ENCODE measurements around the gene POLD1. TPM values are rescaled to one million over a fixed set of nuclear protein-coding genes. Genes with fewer than 3 reads are reported as not detected.

Gene POLD1
- total and polyA plus RNA-seq, 2 donors (not counting 3 experiments of a cell fraction or from before 2014, with no cell fraction given): 40.9 to 63.9 TPM

DNA sequence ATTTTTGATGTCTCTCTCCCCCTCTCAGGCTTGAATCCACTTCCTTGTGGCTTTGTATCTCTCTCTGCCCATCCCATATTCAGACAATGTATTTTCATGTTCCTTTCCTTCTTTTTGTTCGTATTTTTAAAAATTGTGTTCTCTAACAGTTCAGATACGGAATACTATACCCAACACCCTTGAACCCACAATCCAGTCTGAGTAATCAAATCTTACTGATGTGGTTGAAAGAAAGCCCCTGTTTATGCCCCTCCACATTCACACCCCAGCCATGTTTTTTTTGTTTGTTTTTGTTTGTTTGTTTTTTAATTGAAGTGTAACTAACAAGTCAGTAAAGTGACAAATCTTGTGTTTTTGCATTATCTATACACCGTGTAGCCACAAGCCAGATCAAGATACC is 36.0 kb downstream of the POLD1 start:
- Histone ChIP-seq H3K9me1 (replicated peaks; ENCODE audit: control insufficient read depth, extremely low read depth, insufficient read depth, low read length) (no peaks in the 10 kb centered on the region), H3K4me1 (ENCODE audit: control insufficient read depth, extremely low read depth, insufficient read depth, low read length) (no peaks in the 10 kb centered on the region), H3K9ac (replicated peaks; ENCODE audit: extremely low read depth, insufficient read depth, low read length) (no peak overlapping the region), H3K27ac (ENCODE audit: insufficient read depth, low read depth, low read length) (no peak overlapping the region), H2AFZ (ENCODE audit: low read depth, low read length) (no peak overlapping the region), H4K20me1 (replicated peaks; ENCODE audit: control insufficient read depth, extremely low read depth, insufficient read depth, low read length) (no peaks in the 10 kb centered on the region), H3K27me3 (ENCODE audit: control insufficient read depth in 2 of 2, insufficient read depth in 2 of 2, low read length in 2 of 2) (peaks cover 15 to 21% of the 10 kb centered on the region in 2 experiments), H3K9me3 (replicated peaks; ENCODE audit: control insufficient read depth, insufficient read depth, low read length) (no peaks in the 10 kb centered on the region), H3K36me3 (ENCODE audit: control insufficient read depth in 2 of 2, extremely low read depth in 1 of 2, insufficient read depth in 2 of 2, low read length in 2 of 2) (no peaks in the 10 kb centered on the region), H3K4me2 (ENCODE audit: insufficient read depth, low read length) (no peak overlapping the region), H3K79me2 (ENCODE audit: control insufficient read depth, insufficient read depth, low read length) (no peaks in the 10 kb centered on the region), H3K4me3 (replicated peaks in 1 of 3; ENCODE audit: insufficient read depth in 1 of 3, low read depth in 1 of 3, low read length in 3 of 3) (no peak overlapping the region)
- DNase-seq (ENCODE audit: low read depth, low spot score): no peak
- no peak for TF ChIP-seq EZH2 (IDR thresholded peaks at IDR 0.05; ENCODE audit: borderline replicate concordance, low read depth, low read length, severe bottlenecking)
- no peak for TF ChIP-seq POLR2A (IDR thresholded peaks at IDR 0.05; ENCODE audit: low read depth, low read length)
- no peak for TF ChIP-seq GATA2 (IDR thresholded peaks at IDR 0.05; ENCODE audit: insufficient read depth, insufficient read length, low read depth, low read length)
- no peak for TF ChIP-seq FOS (IDR thresholded peaks at IDR 0.05; ENCODE audit: borderline replicate concordance, insufficient read depth, low read length)
- no peak for TF ChIP-seq MYC (IDR thresholded peaks at IDR 0.05; ENCODE audit: low read depth, low read length)
- TF ChIP-seq POLR2AphosphoS5 (IDR thresholded peaks at IDR 0.05; ENCODE audit: insufficient read depth, low read depth, low read length): no peak
- TF ChIP-seq, protein P1, sequence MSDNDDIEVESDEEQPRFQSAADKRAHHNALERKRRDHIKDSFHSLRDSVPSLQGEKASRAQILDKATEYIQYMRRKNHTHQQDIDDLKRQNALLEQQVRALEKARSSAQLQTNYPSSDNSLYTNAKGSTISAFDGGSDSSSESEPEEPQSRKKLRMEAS (IDR thresholded peaks at IDR 0.05; ENCODE audit: insufficient read depth, insufficient read length): no peak
- no peak for TF ChIP-seq JUN (IDR thresholded peaks at IDR 0.05; ENCODE audit: borderline replicate concordance, insufficient read depth, insufficient read length, low read depth)
- TF ChIP-seq, protein P2, sequence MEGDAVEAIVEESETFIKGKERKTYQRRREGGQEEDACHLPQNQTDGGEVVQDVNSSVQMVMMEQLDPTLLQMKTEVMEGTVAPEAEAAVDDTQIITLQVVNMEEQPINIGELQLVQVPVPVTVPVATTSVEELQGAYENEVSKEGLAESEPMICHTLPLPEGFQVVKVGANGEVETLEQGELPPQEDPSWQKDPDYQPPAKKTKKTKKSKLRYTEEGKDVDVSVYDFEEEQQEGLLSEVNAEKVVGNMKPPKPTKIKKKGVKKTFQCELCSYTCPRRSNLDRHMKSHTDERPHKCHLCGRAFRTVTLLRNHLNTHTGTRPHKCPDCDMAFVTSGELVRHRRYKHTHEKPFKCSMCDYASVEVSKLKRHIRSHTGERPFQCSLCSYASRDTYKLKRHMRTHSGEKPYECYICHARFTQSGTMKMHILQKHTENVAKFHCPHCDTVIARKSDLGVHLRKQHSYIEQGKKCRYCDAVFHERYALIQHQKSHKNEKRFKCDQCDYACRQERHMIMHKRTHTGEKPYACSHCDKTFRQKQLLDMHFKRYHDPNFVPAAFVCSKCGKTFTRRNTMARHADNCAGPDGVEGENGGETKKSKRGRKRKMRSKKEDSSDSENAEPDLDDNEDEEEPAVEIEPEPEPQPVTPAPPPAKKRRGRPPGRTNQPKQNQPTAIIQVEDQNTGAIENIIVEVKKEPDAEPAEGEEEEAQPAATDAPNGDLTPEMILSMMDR (IDR thresholded peaks at IDR 0.05; ENCODE audit: extremely low read depth in 1 of 2, insufficient read depth in 1 of 2, low read depth in 1 of 2, low read length in 2 of 2): no peak
- intact Hi-C loops (cut with micrococcal nuclease): no loop called here
- ChIA-PET POLR2A (no interaction called here), CTCF (interaction anchor here (1.6 kb wide), 1 partner anchor 52 kb away, joined by 3 read pairs; no protein-coding TSS in a partner anchor)
- BruUV-seq (replicated peaks): no TSS peak
- dilution Hi-C loops (cut with MboI; ENCODE audit: extremely low pct_ligation_motif_present, low sequenced_read_pairs): no loop called here
- FAIRE-seq: no peak
